ENCODE data around the gene TMTC4. TPM values are rescaled to one million over a fixed set of nuclear protein-coding genes. Genes with fewer than 3 reads are reported as not detected.

Gene TMTC4
- total and polyA plus RNA-seq, 10 of the 15 experiments (the other 5 are each of a cell fraction or from before 2014, with no cell fraction given) = 3.3 to 24.6 (median 14.5) TPM

DNA sequence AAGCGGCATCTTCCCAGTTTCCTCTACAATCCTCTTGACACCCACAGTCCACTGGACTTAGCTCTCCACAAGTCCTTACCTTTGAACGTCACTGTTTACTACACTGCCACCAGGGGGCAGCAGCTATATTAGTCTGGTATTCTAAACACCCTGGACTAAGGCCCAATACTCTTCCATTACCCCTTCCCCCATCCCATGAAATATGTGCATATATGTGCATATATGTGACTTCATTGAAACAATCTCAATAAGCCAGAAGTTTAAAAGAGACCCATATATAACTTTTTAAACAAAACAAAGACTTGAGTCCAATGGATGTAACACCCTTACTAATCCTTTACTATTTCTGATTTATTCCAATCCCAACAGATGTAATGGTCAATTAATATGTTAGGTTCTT is 101.5 kb downstream of the TMTC4 start:
- Histone ChIP-seq H3K9me3 (replicated peaks; ENCODE audit: control insufficient read depth, insufficient read depth, low read length) (no peaks in the 10 kb centered on the region), H3K9ac (ENCODE audit: control insufficient read depth, insufficient read depth, low read length) (no peak overlapping the region), H2AFZ (ENCODE audit: control insufficient read depth, low read depth, low read length) (no peak overlapping the region), H3K4me1 (ENCODE audit: control insufficient read depth, insufficient read depth, low read length) (no peaks in the 10 kb centered on the region), H3K27ac (ENCODE audit: control insufficient read depth, insufficient read depth) (no peak overlapping the region), H3K79me2 (ENCODE audit: control insufficient read depth, insufficient read depth, low read length) (no peaks in the 10 kb centered on the region), H3K4me3 (no peak overlapping the region), H4K20me1 (ENCODE audit: control insufficient read depth, insufficient read depth) (no peaks in the 10 kb centered on the region), H3K36me3 (ENCODE audit: control insufficient read depth in 2 of 2, insufficient read depth in 2 of 2, low read length in 1 of 2) (no peaks in the 10 kb centered on the region), H3K4me2 (ENCODE audit: control insufficient read depth, insufficient read depth) (no peak overlapping the region), H3K27me3 (replicated peaks in 1 of 2; ENCODE audit: control insufficient read depth in 2 of 2, insufficient read depth in 2 of 2, low read length in 1 of 2) (no peaks in the 10 kb centered on the region)
- WGBS (ENCODE audit: insufficient coverage, insufficient replicate concordance, low lambda C conversion rate, missing lambda C conversion rate) = 0% methylated on average over 2 of the region's 2 CpGs
- SMC1A ChIA-PET (ENCODE audit: uncharacterized antibody, unreplicated experiment) = interaction anchor here (0.6 to 2.0 kb wide), 13 partner anchors 9 to 555 kb away, joined by 3 to 8 read pairs (median 4); no protein-coding TSS in a partner anchor
- RAD21 ChIA-PET (ENCODE audit: unreplicated experiment) = interaction anchor here (0.6 to 2.5 kb wide), 6 partner anchors 9 to 572 kb away, joined by 3 to 28 read pairs (median 4); no protein-coding TSS in a partner anchor
- in situ Hi-C loops (cut with MboI) = loop anchor here (10.0 kb wide), 1 partner anchor 552 kb away; no protein-coding TSS in a partner anchor
- CTCF ChIA-PET = interaction anchor here (0.6 to 4.4 kb wide), 32 partner anchors 9 to 916 kb away, joined by 3 to 42 read pairs (median 4); partner anchors contain the start of gene GGACT
- POLR2A ChIA-PET = no interaction called here
- BruUV-seq (replicated peaks) = no TSS peak
- ATAC-seq (peak; percentile 99), FAIRE-seq (no peak), DNase-seq (ENCODE audit: low read depth, low spot score) (peak; percentile 17)
- intact Hi-C loops (cut with micrococcal nuclease; ENCODE audit: unreplicated experiment) = loop anchor here (1.0 kb wide), 2 partner anchors 528 to 554 kb away; no protein-coding TSS in a partner anchor
- TF ChIP-seq, protein P1, sequence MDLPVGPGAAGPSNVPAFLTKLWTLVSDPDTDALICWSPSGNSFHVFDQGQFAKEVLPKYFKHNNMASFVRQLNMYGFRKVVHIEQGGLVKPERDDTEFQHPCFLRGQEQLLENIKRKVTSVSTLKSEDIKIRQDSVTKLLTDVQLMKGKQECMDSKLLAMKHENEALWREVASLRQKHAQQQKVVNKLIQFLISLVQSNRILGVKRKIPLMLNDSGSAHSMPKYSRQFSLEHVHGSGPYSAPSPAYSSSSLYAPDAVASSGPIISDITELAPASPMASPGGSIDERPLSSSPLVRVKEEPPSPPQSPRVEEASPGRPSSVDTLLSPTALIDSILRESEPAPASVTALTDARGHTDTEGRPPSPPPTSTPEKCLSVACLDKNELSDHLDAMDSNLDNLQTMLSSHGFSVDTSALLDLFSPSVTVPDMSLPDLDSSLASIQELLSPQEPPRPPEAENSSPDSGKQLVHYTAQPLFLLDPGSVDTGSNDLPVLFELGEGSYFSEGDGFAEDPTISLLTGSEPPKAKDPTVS (IDR thresholded peaks at IDR 0.05; ENCODE audit: low read depth, low read length) = no peak
- no peak for TF ChIP-seq JUND (IDR thresholded peaks at IDR 0.05; ENCODE audit: low read depth, low read length)
- peak; percentile 78 for TF ChIP-seq RAD21 (IDR thresholded peaks at IDR 0.05; ENCODE audit: insufficient read depth, low read depth, low read length)
- TF ChIP-seq FOXM1 (IDR thresholded peaks at IDR 0.05; ENCODE audit: low read depth, low read length) = no peak
- no peak for TF ChIP-seq EGR1 (IDR thresholded peaks at IDR 0.05; ENCODE audit: borderline replicate concordance in 1 of 2, low read depth in 2 of 2, low read length in 2 of 2)
- peak; percentile 69 for TF ChIP-seq CREB1 (IDR thresholded peaks at IDR 0.05; ENCODE audit: low read depth)
- TF ChIP-seq ESRRA (IDR thresholded peaks at IDR 0.05; ENCODE audit: low read length) = no peak
- TF ChIP-seq, protein P2, sequence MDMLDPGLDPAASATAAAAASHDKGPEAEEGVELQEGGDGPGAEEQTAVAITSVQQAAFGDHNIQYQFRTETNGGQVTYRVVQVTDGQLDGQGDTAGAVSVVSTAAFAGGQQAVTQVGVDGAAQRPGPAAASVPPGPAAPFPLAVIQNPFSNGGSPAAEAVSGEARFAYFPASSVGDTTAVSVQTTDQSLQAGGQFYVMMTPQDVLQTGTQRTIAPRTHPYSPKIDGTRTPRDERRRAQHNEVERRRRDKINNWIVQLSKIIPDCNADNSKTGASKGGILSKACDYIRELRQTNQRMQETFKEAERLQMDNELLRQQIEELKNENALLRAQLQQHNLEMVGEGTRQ (IDR thresholded peaks at IDR 0.05; ENCODE audit: borderline replicate concordance, low read depth, low read length) = no peak
- TF ChIP-seq KAT2A (conservative IDR thresholded peaks at IDR 0.05; ENCODE audit: control insufficient read depth, low read depth, low read length) = no peak
- no peak for TF ChIP-seq CHD1 (IDR thresholded peaks at IDR 0.05; ENCODE audit: low read depth, low read length)
- TF ChIP-seq CREM (IDR thresholded peaks at IDR 0.05; ENCODE audit: low read depth) = peak; percentile 78
- no peak for TF ChIP-seq CHD2 (IDR thresholded peaks at IDR 0.05; ENCODE audit: borderline replicate concordance, low read depth, low read length)
- peak; percentile 79 for TF ChIP-seq SMC3 (IDR thresholded peaks at IDR 0.05; ENCODE audit: borderline replicate concordance, low read length)
- TF ChIP-seq FOXK2 (IDR thresholded peaks at IDR 0.05) = no peak
- TF ChIP-seq RCOR1 (conservative IDR thresholded peaks at IDR 0.05; ENCODE audit: low read depth, low read length) = no peak
- TF ChIP-seq, protein P3, sequence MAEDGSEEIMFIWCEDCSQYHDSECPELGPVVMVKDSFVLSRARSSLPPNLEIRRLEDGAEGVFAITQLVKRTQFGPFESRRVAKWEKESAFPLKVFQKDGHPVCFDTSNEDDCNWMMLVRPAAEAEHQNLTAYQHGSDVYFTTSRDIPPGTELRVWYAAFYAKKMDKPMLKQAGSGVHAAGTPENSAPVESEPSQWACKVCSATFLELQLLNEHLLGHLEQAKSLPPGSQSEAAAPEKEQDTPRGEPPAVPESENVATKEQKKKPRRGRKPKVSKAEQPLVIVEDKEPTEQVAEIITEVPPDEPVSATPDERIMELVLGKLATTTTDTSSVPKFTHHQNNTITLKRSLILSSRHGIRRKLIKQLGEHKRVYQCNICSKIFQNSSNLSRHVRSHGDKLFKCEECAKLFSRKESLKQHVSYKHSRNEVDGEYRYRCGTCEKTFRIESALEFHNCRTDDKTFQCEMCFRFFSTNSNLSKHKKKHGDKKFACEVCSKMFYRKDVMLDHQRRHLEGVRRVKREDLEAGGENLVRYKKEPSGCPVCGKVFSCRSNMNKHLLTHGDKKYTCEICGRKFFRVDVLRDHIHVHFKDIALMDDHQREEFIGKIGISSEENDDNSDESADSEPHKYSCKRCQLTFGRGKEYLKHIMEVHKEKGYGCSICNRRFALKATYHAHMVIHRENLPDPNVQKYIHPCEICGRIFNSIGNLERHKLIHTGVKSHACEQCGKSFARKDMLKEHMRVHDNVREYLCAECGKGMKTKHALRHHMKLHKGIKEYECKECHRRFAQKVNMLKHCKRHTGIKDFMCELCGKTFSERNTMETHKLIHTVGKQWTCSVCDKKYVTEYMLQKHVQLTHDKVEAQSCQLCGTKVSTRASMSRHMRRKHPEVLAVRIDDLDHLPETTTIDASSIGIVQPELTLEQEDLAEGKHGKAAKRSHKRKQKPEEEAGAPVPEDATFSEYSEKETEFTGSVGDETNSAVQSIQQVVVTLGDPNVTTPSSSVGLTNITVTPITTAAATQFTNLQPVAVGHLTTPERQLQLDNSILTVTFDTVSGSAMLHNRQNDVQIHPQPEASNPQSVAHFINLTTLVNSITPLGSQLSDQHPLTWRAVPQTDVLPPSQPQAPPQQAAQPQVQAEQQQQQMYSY (CRISPR knock-in tag; IDR thresholded peaks at IDR 0.05) = no peak
- TF ChIP-seq, protein P4, sequence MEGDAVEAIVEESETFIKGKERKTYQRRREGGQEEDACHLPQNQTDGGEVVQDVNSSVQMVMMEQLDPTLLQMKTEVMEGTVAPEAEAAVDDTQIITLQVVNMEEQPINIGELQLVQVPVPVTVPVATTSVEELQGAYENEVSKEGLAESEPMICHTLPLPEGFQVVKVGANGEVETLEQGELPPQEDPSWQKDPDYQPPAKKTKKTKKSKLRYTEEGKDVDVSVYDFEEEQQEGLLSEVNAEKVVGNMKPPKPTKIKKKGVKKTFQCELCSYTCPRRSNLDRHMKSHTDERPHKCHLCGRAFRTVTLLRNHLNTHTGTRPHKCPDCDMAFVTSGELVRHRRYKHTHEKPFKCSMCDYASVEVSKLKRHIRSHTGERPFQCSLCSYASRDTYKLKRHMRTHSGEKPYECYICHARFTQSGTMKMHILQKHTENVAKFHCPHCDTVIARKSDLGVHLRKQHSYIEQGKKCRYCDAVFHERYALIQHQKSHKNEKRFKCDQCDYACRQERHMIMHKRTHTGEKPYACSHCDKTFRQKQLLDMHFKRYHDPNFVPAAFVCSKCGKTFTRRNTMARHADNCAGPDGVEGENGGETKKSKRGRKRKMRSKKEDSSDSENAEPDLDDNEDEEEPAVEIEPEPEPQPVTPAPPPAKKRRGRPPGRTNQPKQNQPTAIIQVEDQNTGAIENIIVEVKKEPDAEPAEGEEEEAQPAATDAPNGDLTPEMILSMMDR (IDR thresholded peaks at IDR 0.05 in 2 of 3, conservative IDR thresholded peaks at IDR 0.05 in 1 of 3; ENCODE audit: control insufficient read depth in 2 of 3, extremely low read depth in 1 of 3, insufficient read depth in 1 of 3, low read depth in 3 of 3, low read length in 3 of 3) = peak; percentile 75 to 79 (median 78)
